Neural cell (in vitro differentiated cells): Measurements from ENCODE around the gene TMEM132E. TPM values are rescaled to one million over a fixed set of nuclear protein-coding genes. Genes with fewer than 3 reads are reported as not detected.

ENCODE experiments used
- H2AFZ ChIP-seq: fragments of 200-600, 300-800 bp; sonication (generic), shearing (Covaris generic); 2 replicates; pipeline ENCODE4 v1.6.0; 2014; ENCODE audit warnings: low read depth, mild to moderate bottlenecking, antibody characterized with exemption, low read length, moderate library complexity
- H3F3A ChIP-seq: fragments of 200-600 bp; shearing (Covaris generic); 2 replicates; pipeline ENCODE4 v1.6.1; 2016; ENCODE audit warnings: mild to moderate bottlenecking, moderate library complexity, mixed read lengths, antibody characterized with exemption, low read length; ENCODE audit not compliant: insufficient read depth, poor library complexity, severe bottlenecking
- H3K27ac ChIP-seq: fragments of 200-600, 300-800 bp; sonication (generic), shearing (Covaris generic); 2 replicates; pipeline ENCODE4 v1.5.1; 2014; ENCODE audit warnings: mild to moderate bottlenecking, low read length, moderate library complexity
- H3K27me3 ChIP-seq: fragments of 300-800, 200-600 bp; sonication (generic), shearing (Covaris generic); 2 replicates; pipeline ENCODE4 v1.6.0; 2014; ENCODE audit warnings: mild to moderate bottlenecking, low read depth, low read length, moderate library complexity; ENCODE audit not compliant: insufficient read depth
- H3K36me3 ChIP-seq: fragments of 300-800, 200-600 bp; sonication (generic), shearing (Covaris generic); 2 replicates; pipeline ENCODE4 v1.5.1; 2014; ENCODE audit warnings: mild to moderate bottlenecking, antibody characterized with exemption, low read length, moderate library complexity; ENCODE audit not compliant: insufficient read depth
- H3K4me2 ChIP-seq: fragments of 300-800, 200-600 bp; sonication (generic), shearing (Covaris generic); 2 replicates; pipeline ENCODE4 v1.6.0; 2014; ENCODE audit warnings: mild to moderate bottlenecking, low read length
- H3K4me3 ChIP-seq: fragments of 300-800, 200-600 bp; sonication (generic), shearing (Covaris generic); 2 replicates; pipeline ENCODE4 v1.5.1; 2014; ENCODE audit warnings: mild to moderate bottlenecking, low read length, moderate library complexity
- H3K79me2 ChIP-seq: fragments of 200-600 bp; shearing (Covaris generic); replicated peaks from 2 replicates; pipeline ENCODE4 v1.6.0; 2014; ENCODE audit warnings: mild to moderate bottlenecking, low read length, moderate library complexity; ENCODE audit not compliant: insufficient read depth
- H3K9ac ChIP-seq: fragments of 300-800, 200-600 bp; sonication (generic), shearing (Covaris generic); 2 replicates; pipeline ENCODE4 v1.6.1; 2016; ENCODE audit warnings: mild to moderate bottlenecking, low read length, mixed read lengths
- H3K9me2 ChIP-seq: fragments of 200-600 bp; shearing (Covaris generic); 2 replicates; pipeline ENCODE4 v1.6.1; 2016; ENCODE audit warnings: mild to moderate bottlenecking, low read length, mixed read lengths; ENCODE audit not compliant: insufficient read depth
- H3K9me3 ChIP-seq: fragments of 200-600, 300-800 bp; sonication (generic), shearing (Covaris generic); 2 replicates; pipeline ENCODE4 v1.6.1; 2016; ENCODE audit warnings: mild to moderate bottlenecking, mixed run types, low read length, moderate library complexity, mixed read lengths
- H4K20me1 ChIP-seq: fragments of 200-600 bp; shearing (Covaris generic); 2 replicates; pipeline ENCODE4 v1.6.1; 2016; ENCODE audit warnings: mild to moderate bottlenecking, mixed run types; ENCODE audit not compliant: insufficient read depth
- EP300 ChIP-seq: fragments of 450-650 bp; conservative IDR thresholded peaks from 2 replicates; pipeline ENCODE4 v1.6.1; 2014; ENCODE audit warnings: antibody characterized with exemption, mild to moderate bottlenecking, moderate library complexity; ENCODE audit not compliant: poor library complexity, severe bottlenecking
- EZH2 ChIP-seq: fragments of 200-600, 300-800 bp; shearing (Covaris generic), sonication (generic); IDR thresholded peaks from 2 replicates; pipeline ENCODE4 v1.6.1; 2014; ENCODE audit warnings: antibody characterized with exemption, low read length, borderline replicate concordance, mild to moderate bottlenecking; ENCODE audit not compliant: insufficient read depth, poor library complexity, severe bottlenecking
- MXI1 ChIP-seq: fragments of 450-650 bp; conservative IDR thresholded peaks from 2 replicates; pipeline ENCODE4 v1.6.1; 2014; ENCODE audit warnings: antibody characterized with exemption, mild to moderate bottlenecking; ENCODE audit not compliant: poor library complexity, severe bottlenecking
- POLR2AphosphoS5 ChIP-seq: IDR thresholded peaks from 2 replicates; pipeline ENCODE4 v1.6.1; 2012
- RAD21 ChIP-seq: fragments of 450-650 bp; conservative IDR thresholded peaks from 2 replicates; pipeline ENCODE4 v1.6.1; 2014; ENCODE audit warnings: antibody characterized with exemption, mild to moderate bottlenecking, moderate library complexity
- SMC3 ChIP-seq: fragments of 450-650 bp; conservative IDR thresholded peaks from 2 replicates; pipeline ENCODE4 v1.6.1; 2014; ENCODE audit warnings: antibody characterized with exemption, mild to moderate bottlenecking, moderate library complexity; ENCODE audit not compliant: poor library complexity
- TAF1 ChIP-seq: IDR thresholded peaks from 2 replicates; pipeline ENCODE4 v1.6.1; 2012; ENCODE audit warnings: low read depth
- polyA plus RNA-seq: library from polyadenylated mRNA; depleted of rRNA; stranded (reverse); fragments of >200 nt; gene quantifications from 2 replicates; pipeline ENCODE4 v1.2.3, GENCODE V29; 2014
- TF ChIP-seq, protein P1 (sequence below): fragments of 450-650 bp; IDR thresholded peaks from 2 replicates; pipeline ENCODE4 v1.5.1; 2014; ENCODE audit warnings: antibody characterized with exemption, mild to moderate bottlenecking, moderate library complexity; ENCODE audit not compliant: poor library complexity, severe bottlenecking
- TF ChIP-seq, protein P2 (sequence below): IDR thresholded peaks from 2 replicates; pipeline ENCODE4 v1.6.1; 2012; ENCODE audit warnings: borderline replicate concordance

The TMEM132E gene
- polyA plus RNA-seq, 1 donor from 2014 or later = 1.8 TPM

DNA sequence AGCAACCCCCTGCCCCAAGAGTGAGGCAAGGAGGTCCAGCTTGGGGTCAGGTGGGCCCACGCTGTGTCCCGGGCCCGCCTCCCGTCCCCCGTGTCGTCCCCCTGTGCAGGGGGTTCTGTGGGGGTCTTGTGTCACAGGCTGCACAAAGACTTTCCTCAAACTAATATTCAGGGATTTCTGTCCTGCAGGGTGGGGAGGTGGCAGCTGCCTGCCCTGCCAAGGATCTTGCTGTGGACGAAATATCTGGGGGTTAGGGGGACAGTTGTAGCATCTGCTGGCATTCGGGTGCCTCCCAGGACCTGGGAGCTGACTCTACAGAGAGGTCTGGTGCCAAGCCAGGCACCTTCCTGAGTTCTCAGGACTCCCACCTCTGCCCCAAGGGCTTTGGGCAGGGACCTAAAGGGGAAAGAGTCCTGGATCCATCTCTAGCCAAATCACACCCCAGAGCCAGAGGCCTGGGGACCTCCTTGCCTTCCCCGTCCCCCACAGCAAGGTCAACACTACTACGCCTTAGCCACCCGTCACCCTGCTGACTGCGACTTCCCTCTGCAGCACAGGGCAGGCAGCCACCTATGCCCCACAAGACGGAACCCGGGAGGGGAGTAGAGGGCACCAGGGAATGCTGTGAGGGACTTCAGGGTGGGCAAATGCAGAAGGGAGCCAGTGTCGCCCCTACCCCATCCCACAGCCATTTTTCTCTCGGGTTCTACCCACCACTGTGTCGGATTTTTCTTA lies 59.3 kb downstream of the TMEM132E start:
- no peak overlapping the region for H2AFZ ChIP-seq

DNA sequence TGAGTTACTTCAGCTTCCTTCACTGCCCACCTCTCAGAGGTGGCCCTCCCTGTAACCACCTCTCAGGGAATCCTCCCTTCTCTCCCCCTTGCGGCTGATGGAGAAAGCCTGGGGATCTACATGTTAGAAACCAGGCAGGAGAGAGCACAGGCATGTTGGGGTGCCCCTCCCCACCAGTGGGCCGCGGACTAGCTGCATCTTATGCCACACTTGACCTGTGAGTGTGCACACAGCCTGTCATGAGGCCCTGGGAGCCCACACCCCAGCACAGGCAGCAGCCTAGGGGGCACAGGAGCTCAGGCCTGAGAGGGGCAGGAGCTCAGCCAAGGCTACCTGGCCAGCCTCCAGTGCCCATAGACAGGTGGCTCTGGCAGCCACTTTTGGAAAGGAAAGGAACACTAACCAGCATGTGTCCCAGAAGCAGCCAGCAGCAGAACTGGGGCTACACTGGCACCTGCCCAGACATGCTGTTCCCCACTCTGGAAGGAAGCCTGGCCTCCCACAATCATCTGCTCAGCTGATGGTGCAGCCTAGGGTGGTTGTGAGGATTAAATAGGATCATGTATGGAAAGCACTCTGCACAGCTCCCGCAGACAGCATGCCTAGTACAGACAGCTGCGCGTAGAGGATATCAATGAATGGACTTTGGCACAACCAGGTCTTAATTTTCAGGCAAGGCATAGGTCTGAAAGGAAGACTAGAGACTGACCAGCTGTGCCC lies 60.5 kb downstream of the TMEM132E start:
- Histone ChIP-seq H3K9me2 (no peaks in the 10 kb centered on the region), H3K4me2 (no peak overlapping the region), H3K27ac (no peak overlapping the region), H3K36me3 (no peaks in the 10 kb centered on the region), H3K4me3 (no peak overlapping the region), H3K9me3 (no peaks in the 10 kb centered on the region), H3K79me2 (no peaks in the 10 kb centered on the region), H2AFZ (no peak overlapping the region), H3K9ac (no peak overlapping the region), H3K27me3 (no peaks in the 10 kb centered on the region), H3F3A (no peaks in the 10 kb centered on the region), H4K20me1 (no peaks in the 10 kb centered on the region)
- TF ChIP-seq MXI1 = no peak
- TF ChIP-seq, protein P1, sequence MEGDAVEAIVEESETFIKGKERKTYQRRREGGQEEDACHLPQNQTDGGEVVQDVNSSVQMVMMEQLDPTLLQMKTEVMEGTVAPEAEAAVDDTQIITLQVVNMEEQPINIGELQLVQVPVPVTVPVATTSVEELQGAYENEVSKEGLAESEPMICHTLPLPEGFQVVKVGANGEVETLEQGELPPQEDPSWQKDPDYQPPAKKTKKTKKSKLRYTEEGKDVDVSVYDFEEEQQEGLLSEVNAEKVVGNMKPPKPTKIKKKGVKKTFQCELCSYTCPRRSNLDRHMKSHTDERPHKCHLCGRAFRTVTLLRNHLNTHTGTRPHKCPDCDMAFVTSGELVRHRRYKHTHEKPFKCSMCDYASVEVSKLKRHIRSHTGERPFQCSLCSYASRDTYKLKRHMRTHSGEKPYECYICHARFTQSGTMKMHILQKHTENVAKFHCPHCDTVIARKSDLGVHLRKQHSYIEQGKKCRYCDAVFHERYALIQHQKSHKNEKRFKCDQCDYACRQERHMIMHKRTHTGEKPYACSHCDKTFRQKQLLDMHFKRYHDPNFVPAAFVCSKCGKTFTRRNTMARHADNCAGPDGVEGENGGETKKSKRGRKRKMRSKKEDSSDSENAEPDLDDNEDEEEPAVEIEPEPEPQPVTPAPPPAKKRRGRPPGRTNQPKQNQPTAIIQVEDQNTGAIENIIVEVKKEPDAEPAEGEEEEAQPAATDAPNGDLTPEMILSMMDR = no peak
- TF ChIP-seq, protein P2, sequence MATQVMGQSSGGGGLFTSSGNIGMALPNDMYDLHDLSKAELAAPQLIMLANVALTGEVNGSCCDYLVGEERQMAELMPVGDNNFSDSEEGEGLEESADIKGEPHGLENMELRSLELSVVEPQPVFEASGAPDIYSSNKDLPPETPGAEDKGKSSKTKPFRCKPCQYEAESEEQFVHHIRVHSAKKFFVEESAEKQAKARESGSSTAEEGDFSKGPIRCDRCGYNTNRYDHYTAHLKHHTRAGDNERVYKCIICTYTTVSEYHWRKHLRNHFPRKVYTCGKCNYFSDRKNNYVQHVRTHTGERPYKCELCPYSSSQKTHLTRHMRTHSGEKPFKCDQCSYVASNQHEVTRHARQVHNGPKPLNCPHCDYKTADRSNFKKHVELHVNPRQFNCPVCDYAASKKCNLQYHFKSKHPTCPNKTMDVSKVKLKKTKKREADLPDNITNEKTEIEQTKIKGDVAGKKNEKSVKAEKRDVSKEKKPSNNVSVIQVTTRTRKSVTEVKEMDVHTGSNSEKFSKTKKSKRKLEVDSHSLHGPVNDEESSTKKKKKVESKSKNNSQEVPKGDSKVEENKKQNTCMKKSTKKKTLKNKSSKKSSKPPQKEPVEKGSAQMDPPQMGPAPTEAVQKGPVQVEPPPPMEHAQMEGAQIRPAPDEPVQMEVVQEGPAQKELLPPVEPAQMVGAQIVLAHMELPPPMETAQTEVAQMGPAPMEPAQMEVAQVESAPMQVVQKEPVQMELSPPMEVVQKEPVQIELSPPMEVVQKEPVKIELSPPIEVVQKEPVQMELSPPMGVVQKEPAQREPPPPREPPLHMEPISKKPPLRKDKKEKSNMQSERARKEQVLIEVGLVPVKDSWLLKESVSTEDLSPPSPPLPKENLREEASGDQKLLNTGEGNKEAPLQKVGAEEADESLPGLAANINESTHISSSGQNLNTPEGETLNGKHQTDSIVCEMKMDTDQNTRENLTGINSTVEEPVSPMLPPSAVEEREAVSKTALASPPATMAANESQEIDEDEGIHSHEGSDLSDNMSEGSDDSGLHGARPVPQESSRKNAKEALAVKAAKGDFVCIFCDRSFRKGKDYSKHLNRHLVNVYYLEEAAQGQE = no peak
- TF ChIP-seq RAD21 = no peak
- TF ChIP-seq EP300 = no peak
- no peak for TF ChIP-seq TAF1
- TF ChIP-seq POLR2AphosphoS5 = no peak
- no peak for TF ChIP-seq EZH2
- no peak for TF ChIP-seq SMC3

More for the DNA sequence above, 59.3 kb downstream of the TMEM132E start:
- Histone ChIP-seq H3K79me2 (no peaks in the 10 kb centered on the region), H4K20me1 (no peaks in the 10 kb centered on the region), H3K4me3 (no peak overlapping the region), H3K9ac (no peak overlapping the region), H3K36me3 (no peaks in the 10 kb centered on the region), H3F3A (no peaks in the 10 kb centered on the region), H3K27ac (no peak overlapping the region), H3K9me3 (no peaks in the 10 kb centered on the region), H3K4me2 (no peak overlapping the region), H3K27me3 (no peaks in the 10 kb centered on the region), H3K9me2 (no peaks in the 10 kb centered on the region)
- TF ChIP-seq, protein P1 = peak; percentile 8
- no peak for TF ChIP-seq SMC3
